ENCODE data around the gene PHF24.
A peak's percentile ranks its signal among the peaks of the same experiment; 100 is the strongest.

Gene PHF24

GRCh38 chr9:34987160-34987901 is 29.2 kb downstream of the PHF24 start:
- H3K27ac ChIP-seq: peak overlapping the region; percentile 52 to 85 (median 69); a peak in 21 of 22 replicates
- no peak for TF ChIP-seq Cebpa-rat (IDR thresholded peaks at IDR 0.05)
- H3K9ac ChIP-seq: peak overlapping the region in 7 of 11 experiments; percentile 2 to 67 (median 30); a peak in 8 of 22 replicates
- no peak overlapping the region for H3K4me3 ChIP-seq
- no peaks in the 10 kb centered on the region for H3K36me3 ChIP-seq
- H3K4me2 ChIP-seq: peak overlapping the region; percentile 48 to 90 (median 81)
- no peaks in the 10 kb centered on the region for H3K9me3 ChIP-seq (replicated peaks in 1 of 11)
- no peaks in the 10 kb centered on the region for H4K20me1 ChIP-seq
- H3K27me3 ChIP-seq: no peaks in the 10 kb centered on the region
- H3K4me1 ChIP-seq: peaks cover 63 to 89% (median 82%) of the 10 kb centered on the region in 10 experiments

- Histone ChIP-seq H3K9ac (peak overlapping the region; percentile 68 to 98 (median 88)), H3K9me3 (replicated peaks in 1 of 11) (no peaks in the 10 kb centered on the region), H3K4me1 (peaks cover 63 to 89% (median 82%) of the 10 kb centered on the region in 10 experiments), H3K27me3 (no peaks in the 10 kb centered on the region), H3K36me3 (no peaks in the 10 kb centered on the region), H3K4me2 (peak overlapping the region; percentile 71 to 94 (median 84)), H4K20me1 (0 out of 22 replicates have a peak, but pooled peaks cover 0 to 2% (median 0%) of the 10 kb centered on the region in 11 experiments), H3K4me3 (peak overlapping the region; percentile 73 to 93 (median 82)), H3K27ac (peak overlapping the region; percentile 71 to 97 (median 79))
- TF ChIP-seq Cebpa-rat (IDR thresholded peaks at IDR 0.05): no peak
Observed at GRCh38 chr9:34988218-34989002, 30.3 kb downstream of the PHF24 start.

DNA sequence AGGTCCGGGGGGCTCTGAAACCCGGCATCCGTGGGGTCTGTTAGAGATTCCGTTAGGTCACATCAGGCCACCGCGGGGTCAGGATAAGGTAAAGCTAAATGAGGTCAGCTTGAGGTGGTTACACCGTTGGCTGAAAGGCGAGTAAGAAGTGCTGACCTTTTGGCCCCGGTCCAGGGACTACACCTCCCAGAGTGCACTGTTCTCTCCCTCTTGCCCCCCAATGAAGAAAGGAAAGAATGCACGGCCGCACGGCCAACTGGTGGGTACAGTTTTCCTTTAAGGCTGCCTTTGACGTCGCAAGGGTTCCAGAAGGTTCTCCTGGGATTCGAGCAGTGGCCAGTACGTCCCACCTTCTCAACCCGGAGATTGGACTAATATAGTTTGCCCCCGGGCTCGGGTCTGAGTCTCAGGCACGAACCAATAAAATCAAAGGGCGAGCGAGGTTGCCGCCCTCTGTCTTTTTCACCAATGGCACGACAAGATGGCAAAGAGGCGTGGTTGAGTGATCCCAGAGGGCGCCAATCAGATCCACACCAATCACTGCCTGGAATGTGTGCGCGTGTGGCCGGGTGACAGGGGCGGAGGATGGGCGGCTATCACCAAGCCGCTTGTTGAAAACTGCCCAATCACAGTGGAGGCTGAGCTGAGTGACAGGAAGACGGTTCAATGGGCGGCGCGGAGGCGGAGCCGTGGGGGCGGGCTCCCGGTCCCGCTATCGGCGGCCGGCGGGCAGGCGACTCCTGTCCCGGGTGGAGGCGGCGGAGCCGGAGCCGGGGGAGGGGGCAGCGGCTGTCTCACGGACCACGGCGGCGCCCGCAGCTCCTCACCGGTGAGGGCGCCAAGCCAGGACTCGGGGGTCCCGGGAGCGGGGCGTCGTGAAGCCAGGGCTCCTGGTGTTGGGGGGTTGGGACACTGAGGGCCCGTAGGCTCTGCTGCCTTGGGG is 31.2 kb downstream of the PHF24 start, which contains the start of gene DNAJB5:
DNAJB5 (plus strand) TSS at position 743 of the 943 bp plus-strand sequence. CDS start 886 bp downstream, outside the sequence.
- Histone ChIP-seq H3K9ac (peak within 1 kb of the TSS; percentile 81 to 98 (median 88)), H3K36me3 (no peaks in the 10 kb centered on the region), H3K4me2 (peak within 1 kb of the TSS; percentile 90 to 99 (median 94)), H3K4me1 (peaks cover 66 to 89% (median 84%) of the 10 kb centered on the region in 10 experiments), H3K9me3 (replicated peaks in 1 of 11) (no peaks in the 10 kb centered on the region), H3K27ac (peak within 1 kb of the TSS; percentile 77 to 97 (median 85)), H3K4me3 (peak within 1 kb of the TSS; percentile 73 to 93 (median 82)), H4K20me1 (peaks cover 0 to 5% (median 0%) of the 10 kb centered on the region in 11 experiments; a peak in 1 of 22 replicates), H3K27me3 (no peaks in the 10 kb centered on the region)
- no peak for TF ChIP-seq Cebpa-rat (IDR thresholded peaks at IDR 0.05)

DNA sequence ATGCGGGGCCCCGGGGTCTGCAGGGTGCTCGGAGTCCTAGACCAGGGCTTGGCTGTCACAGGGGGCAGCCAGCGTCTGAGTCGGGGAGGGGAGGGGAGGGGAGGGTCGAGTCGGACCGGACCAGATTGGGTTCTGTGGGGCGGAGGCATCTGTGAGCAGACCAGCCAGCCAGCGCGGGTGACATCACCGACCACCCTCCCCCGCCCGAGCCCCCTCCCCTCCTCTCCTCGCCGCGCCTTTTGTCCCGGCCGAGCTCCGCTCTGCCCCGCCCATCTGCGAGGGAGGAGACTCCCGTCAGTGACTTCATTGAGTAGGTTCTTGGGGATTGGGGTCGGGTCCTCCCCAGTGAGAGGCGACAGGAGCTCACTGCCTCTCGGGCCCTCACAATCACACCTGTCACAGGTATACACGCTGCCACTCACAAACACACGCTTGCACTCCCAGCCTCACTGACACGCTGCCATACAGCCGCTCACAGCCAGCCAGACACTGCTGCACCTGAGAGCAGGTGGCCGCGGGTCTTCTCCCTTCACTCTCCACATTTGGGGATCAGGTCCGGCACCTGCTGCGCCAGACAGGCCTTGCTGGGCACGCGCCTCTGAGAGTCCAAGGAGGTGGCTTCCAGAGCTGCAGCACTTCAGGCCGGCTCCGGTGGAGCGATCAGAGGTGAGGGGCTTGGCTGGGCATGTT is 32.0 kb downstream of the PHF24 start:
- Histone ChIP-seq H3K36me3 (peaks cover 0 to 7% (median 0%) of the 10 kb centered on the region in 11 experiments; a peak in 5 of 22 replicates), H3K9ac (peak overlapping the region; percentile 81 to 98 (median 88)), H3K27me3 (no peaks in the 10 kb centered on the region), H3K27ac (peak overlapping the region; percentile 77 to 97 (median 85)), H3K9me3 (replicated peaks in 1 of 11) (no peaks in the 10 kb centered on the region), H3K4me1 (peaks cover 72 to 89% (median 87%) of the 10 kb centered on the region in 10 experiments), H4K20me1 (peaks cover 0 to 11% (median 0%) of the 10 kb centered on the region in 11 experiments; a peak in 2 of 22 replicates), H3K4me2 (peak overlapping the region; percentile 90 to 99 (median 94)), H3K4me3 (peak overlapping the region; percentile 73 to 93 (median 82))
- TF ChIP-seq Cebpa-rat (IDR thresholded peaks at IDR 0.05): no peak

DNA sequence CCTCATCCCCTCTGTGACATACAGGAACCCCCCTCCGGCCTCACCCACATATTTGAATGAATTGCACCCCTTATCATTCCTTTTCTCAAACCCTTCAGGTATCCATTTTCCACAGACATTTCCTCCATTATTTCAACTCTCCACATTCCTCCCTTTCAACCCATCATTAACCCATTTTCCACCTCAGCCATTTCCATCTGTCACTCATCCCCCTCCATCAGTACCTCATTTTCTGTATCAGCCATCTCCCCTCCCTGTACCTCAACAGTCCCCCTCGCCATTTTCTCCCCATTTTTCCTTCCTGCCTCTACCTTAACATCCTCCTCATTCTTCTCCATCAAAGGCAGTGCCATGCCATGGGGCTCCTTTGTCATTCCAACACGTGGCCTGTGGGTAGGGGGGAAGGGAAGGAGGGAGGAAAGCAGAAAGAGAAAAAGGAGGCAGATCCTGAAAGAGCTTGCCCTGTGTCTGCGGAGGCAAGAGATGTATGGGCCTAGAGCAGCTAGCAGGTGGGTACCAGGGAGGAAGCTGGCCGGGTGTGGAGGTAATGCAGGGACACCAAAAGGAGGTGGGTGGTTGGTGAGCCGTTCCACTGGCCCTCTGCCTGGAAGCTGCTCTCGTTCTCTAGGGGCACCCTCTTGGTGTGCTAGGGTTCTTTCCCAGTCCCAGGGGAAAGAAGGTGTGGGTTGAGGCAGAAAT is 33.0 kb downstream of the PHF24 start:
- Histone ChIP-seq H3K4me3 (peak overlapping the region in 7 of 10 experiments; percentile 73 to 93 (median 83); a peak in 8 of 20 replicates), H3K9me3 (replicated peaks in 1 of 11) (no peaks in the 10 kb centered on the region), H3K4me2 (peak overlapping the region; percentile 90 to 99 (median 94)), H4K20me1 (peaks cover 0 to 11% (median 0%) of the 10 kb centered on the region in 11 experiments; a peak in 4 of 22 replicates), H3K27ac (peak overlapping the region in 2 of 11 experiments; percentile 30 to 97; a peak in 4 of 22 replicates), H3K36me3 (peaks cover 0 to 16% (median 3%) of the 10 kb centered on the region in 11 experiments; a peak in 17 of 22 replicates), H3K9ac (peak overlapping the region in 4 of 11 experiments; percentile 81 to 98 (median 92); a peak in 7 of 22 replicates), H3K27me3 (no peaks in the 10 kb centered on the region), H3K4me1 (peaks cover 65 to 88% (median 82%) of the 10 kb centered on the region in 10 experiments)
- no peak for TF ChIP-seq Cebpa-rat (IDR thresholded peaks at IDR 0.05)

GRCh38 chr9:34991607-34992375 is 33.7 kb downstream of the PHF24 start:
- TF ChIP-seq Cebpa-rat (IDR thresholded peaks at IDR 0.05): no peak
- H3K9me3 ChIP-seq (replicated peaks in 1 of 11): no peaks in the 10 kb centered on the region
- peaks cover 58 to 81% (median 75%) of the 10 kb centered on the region in 10 experiments for H3K4me1 ChIP-seq
- H3K9ac ChIP-seq: peak overlapping the region in 5 of 11 experiments; percentile 30 to 98 (median 65); a peak in 7 of 22 replicates
- peak overlapping the region in 9 of 11 experiments; percentile 1 to 97 (median 61); a peak in 13 of 22 replicates for H3K27ac ChIP-seq
- H4K20me1 ChIP-seq: peaks cover 0 to 15% (median 0%) of the 10 kb centered on the region in 11 experiments; a peak in 4 of 22 replicates
- H3K4me2 ChIP-seq: peak overlapping the region in 10 of 11 experiments; percentile 2 to 99 (median 89); a peak in 18 of 22 replicates
- H3K36me3 ChIP-seq: peaks cover 7 to 24% (median 10%) of the 10 kb centered on the region in 11 experiments; a peak in 19 of 22 replicates
- H3K4me3 ChIP-seq: peak overlapping the region in 2 of 10 experiments; percentile 24 to 84; a peak in 2 of 20 replicates
- H3K27me3 ChIP-seq: no peaks in the 10 kb centered on the region
